Measurements from ENCODE around the gene ABRACL. TPM values are rescaled to one million over a fixed set of nuclear protein-coding genes. Genes with fewer than 3 reads are reported as not detected.
A peak's percentile ranks its signal among the peaks of the same experiment; 100 is the strongest.
"Not testable (repeated sequence)": the region's sequence is repeated elsewhere in the genome, so short reads cannot be mapped to it uniquely, and the experiment has no call there.

The ABRACL gene
- total RNA-seq, 2 experiments from 2014 or later: 192 to 196 TPM

GRCh38 chr6:139028215-139028657, 309 bp upstream of the ABRACL start:
- no peak for DNase-seq
- Mint-ChIP-seq H3K9me3 (no peaks in the 10 kb centered on the region), H3K4me3 (no peak overlapping the region), H3K36me3 (peaks cover 10% of the 10 kb centered on the region), H3K27me3 (peaks cover 2% of the 10 kb centered on the region), H3K4me1 (peaks cover 11% of the 10 kb centered on the region), H3K27ac (peak overlapping the region; percentile 98)

- Mint-ChIP-seq H3K27ac (no peak overlapping the region), H3K36me3 (peaks cover 21% of the 10 kb centered on the region), H3K27me3 (peaks cover 2% of the 10 kb centered on the region), H3K4me1 (peaks cover 20% of the 10 kb centered on the region), H3K9me3 (no peaks in the 10 kb centered on the region), H3K4me3 (no peak overlapping the region)
- peak; percentile 24 for DNase-seq
Measured at GRCh38 chr6:139029470-139030227, 1.1 kb downstream of the ABRACL start.

- peaks cover 2% of the 10 kb centered on the region for H3K27me3 Mint-ChIP-seq
- DNase-seq: peak; percentile 13
Measured at GRCh38 chr6:139030228-139030963, 1.9 kb downstream of the ABRACL start.

GRCh38 chr6:139037490-139037889, 8.9 kb downstream of the ABRACL start:
- H3K9me3 Mint-ChIP-seq: no peaks in the 10 kb centered on the region
- DNase-seq: no peak
- peaks cover 42% of the 10 kb centered on the region for H3K4me1 Mint-ChIP-seq
- no peak overlapping the region for H3K4me3 Mint-ChIP-seq
- no peaks in the 10 kb centered on the region for H3K27me3 Mint-ChIP-seq
- H3K27ac Mint-ChIP-seq: peak overlapping the region; percentile 25
- peaks cover 74% of the 10 kb centered on the region for H3K36me3 Mint-ChIP-seq

More at GRCh38 chr6:139030228-139030963, 1.9 kb downstream of the ABRACL start:
- H3K4me1 Mint-ChIP-seq: peaks cover 21% of the 10 kb centered on the region
- no peak overlapping the region for H3K27ac Mint-ChIP-seq
- H3K36me3 Mint-ChIP-seq: peaks cover 29% of the 10 kb centered on the region
- no peak overlapping the region for H3K4me3 Mint-ChIP-seq
- H3K9me3 Mint-ChIP-seq: no peaks in the 10 kb centered on the region

DNA sequence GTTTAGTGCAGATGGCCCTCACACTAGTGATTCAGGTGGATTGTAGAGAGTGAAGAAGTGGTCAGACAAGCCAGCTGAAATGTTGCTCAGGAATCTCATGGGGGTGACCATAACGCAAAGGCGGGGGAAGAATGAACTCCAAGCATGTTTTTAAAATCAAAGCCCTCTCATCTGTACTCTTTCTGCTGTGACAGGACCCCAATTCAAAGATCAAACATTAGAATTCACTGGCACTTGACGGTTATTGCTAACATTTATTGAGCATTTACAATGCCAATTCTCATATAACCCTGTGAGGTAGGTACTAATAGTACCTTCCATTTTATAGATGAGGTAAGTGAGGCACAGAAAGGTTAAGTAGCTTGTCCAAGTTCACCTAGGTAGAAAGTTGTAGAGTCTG, 15.7 kb downstream of the ABRACL start:
- Mint-ChIP-seq H3K36me3 (peaks cover 54% of the 10 kb centered on the region), H3K27me3 (no peaks in the 10 kb centered on the region), H3K27ac (no peak overlapping the region), H3K4me1 (peaks cover 13% of the 10 kb centered on the region), H3K4me3 (no peak overlapping the region), H3K9me3 (no peaks in the 10 kb centered on the region)
- DNase-seq: no peak

DNA sequence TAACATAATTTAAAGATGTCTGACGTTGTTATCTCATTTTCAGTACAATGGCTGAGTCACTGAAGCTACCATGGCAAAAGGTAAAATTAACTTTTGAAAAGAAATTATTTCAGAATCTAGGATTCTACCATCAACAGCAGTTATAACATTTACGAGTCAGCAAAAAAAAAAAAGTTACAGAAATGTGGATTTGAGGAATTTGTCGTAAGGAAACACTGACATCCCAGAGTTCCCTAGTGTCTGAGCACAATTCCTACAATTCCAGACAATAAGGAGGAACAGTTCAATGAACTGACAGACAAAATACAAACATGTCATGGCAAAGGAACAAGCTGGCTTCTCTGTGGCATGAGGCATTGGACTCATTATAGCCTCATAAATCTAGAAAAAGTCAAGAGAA, 19.1 kb downstream of the ABRACL start:
- no peak for DNase-seq
- H3K4me3 Mint-ChIP-seq: no peak overlapping the region
- peaks cover 4% of the 10 kb centered on the region for H3K4me1 Mint-ChIP-seq
- no peak overlapping the region for H3K27ac Mint-ChIP-seq
- H3K36me3 Mint-ChIP-seq: peaks cover 32% of the 10 kb centered on the region
- no peaks in the 10 kb centered on the region for H3K27me3 Mint-ChIP-seq
- no peaks in the 10 kb centered on the region for H3K9me3 Mint-ChIP-seq

- not testable (repeated sequence) for H3K4me1 Mint-ChIP-seq, H3K27me3 Mint-ChIP-seq, H3K27ac Mint-ChIP-seq, DNase-seq, H3K9me3 Mint-ChIP-seq, H3K4me3 Mint-ChIP-seq
- H3K36me3 Mint-ChIP-seq: peaks cover 22% of the 10 kb centered on the region
Measured at GRCh38 chr6:139048912-139049311, 20.4 kb downstream of the ABRACL start.

GRCh38 chr6:139050131-139050769, 21.7 kb downstream of the ABRACL start:
- not testable (repeated sequence) for H3K27ac Mint-ChIP-seq, H3K9me3 Mint-ChIP-seq, H3K36me3 Mint-ChIP-seq, H3K4me3 Mint-ChIP-seq, DNase-seq, H3K4me1 Mint-ChIP-seq, H3K27me3 Mint-ChIP-seq

DNA sequence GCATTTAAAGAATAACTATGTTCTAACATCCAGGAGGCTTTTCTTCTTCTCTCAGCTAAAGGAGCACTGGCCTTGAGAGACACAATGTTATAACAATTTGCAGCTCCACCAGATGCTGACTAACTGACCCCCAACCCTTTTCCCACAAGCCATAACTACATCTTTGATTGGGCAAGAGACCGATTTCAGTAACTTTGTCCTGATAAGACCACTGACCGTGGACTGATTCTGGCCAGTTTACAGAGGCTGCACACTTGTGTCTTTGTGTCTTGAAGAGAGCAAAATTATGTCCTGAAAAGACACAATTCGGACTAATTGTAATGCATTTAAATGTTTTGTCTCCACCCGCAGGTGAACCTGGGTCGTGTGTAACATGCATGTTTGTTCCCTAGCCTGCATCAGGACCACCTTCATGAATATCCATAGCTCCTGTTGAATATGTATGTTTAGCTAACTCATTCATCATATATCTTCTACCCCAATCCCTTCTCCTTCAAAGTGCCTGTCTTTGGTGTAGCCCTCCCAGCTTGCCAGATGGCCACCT, 22.3 kb downstream of the ABRACL start:
- Mint-ChIP-seq H3K4me3 (no peak overlapping the region), H3K36me3 (peaks cover 7% of the 10 kb centered on the region), H3K27me3 (no peaks in the 10 kb centered on the region), H3K9me3 (no peaks in the 10 kb centered on the region), H3K4me1 (peaks cover 4% of the 10 kb centered on the region), H3K27ac (no peak overlapping the region)
- DNase-seq: no peak

DNA sequence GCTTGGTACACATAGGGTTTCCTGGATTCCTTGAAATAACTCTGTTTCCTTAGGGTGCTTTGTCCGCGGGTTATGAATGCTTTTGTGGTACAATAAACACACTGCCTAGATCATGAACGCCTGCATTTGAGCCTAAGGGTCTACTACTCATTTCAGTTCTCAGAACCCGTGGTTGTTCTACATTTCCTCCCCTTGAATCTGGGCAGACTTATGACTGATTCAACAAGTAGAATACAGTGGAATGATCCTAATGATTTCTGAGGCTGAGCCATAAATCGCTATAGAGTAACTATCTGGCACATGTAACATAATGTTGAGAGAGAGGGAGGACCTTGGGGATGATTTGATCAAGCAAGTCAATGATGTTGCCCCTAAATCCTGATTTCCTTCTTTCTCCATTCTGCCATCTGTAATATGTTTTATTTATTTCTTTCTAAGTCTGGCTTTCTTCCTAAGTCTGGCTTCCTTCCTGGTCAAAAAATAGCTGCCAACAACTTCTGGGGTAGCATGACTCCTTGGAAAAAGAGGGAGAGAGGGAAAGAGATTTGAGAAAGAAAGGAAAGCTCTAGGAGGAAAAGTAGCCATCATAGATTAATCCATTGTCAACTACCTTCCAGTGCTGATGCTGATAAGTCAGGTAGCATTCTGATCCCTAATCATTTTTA, 23.0 kb downstream of the ABRACL start:
- peaks cover 4% of the 10 kb centered on the region for H3K4me1 Mint-ChIP-seq
- no peaks in the 10 kb centered on the region for H3K9me3 Mint-ChIP-seq
- DNase-seq: no peak
- no peak overlapping the region for H3K27ac Mint-ChIP-seq
- H3K36me3 Mint-ChIP-seq: peaks cover 5% of the 10 kb centered on the region
- no peak overlapping the region for H3K4me3 Mint-ChIP-seq
- no peaks in the 10 kb centered on the region for H3K27me3 Mint-ChIP-seq

DNA sequence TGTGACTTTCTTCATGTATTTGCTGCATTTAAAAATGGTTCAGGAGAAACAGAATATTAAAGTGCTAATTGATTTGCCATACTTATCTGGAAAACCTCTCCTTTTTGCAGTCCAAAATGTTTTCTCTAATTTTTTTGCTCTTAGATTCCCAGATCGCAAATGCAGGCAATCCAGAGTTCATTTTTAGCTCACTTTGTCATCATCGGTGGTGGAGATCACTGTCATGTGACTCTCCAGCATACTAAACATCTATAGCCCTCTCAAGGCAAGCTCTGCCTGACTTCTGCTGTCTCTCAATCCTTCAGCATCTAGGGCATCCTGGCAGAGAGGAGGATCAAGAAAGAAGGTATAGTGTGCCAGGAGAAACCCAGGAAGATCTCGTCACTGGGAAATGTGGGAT, 24.8 kb downstream of the ABRACL start:
- Mint-ChIP-seq H3K27me3 (no peaks in the 10 kb centered on the region), H3K4me3 (no peak overlapping the region), H3K27ac (no peak overlapping the region), H3K4me1 (peaks cover 4% of the 10 kb centered on the region), H3K9me3 (no peaks in the 10 kb centered on the region), H3K36me3 (peaks cover 5% of the 10 kb centered on the region)
- DNase-seq: no peak

GRCh38 chr6:139054001-139054400, 25.5 kb downstream of the ABRACL start:
- Mint-ChIP-seq H3K36me3 (peaks cover 5% of the 10 kb centered on the region), H3K27me3 (no peaks in the 10 kb centered on the region)

GRCh38 chr6:139055709-139056108, 27.2 kb downstream of the ABRACL start:
- H3K27ac Mint-ChIP-seq: no peak overlapping the region
- H3K27me3 Mint-ChIP-seq: no peaks in the 10 kb centered on the region
- DNase-seq: no peak
- no peaks in the 10 kb centered on the region for H3K9me3 Mint-ChIP-seq
- H3K36me3 Mint-ChIP-seq: no peaks in the 10 kb centered on the region
- no peak overlapping the region for H3K4me3 Mint-ChIP-seq
- H3K4me1 Mint-ChIP-seq: peaks cover 9% of the 10 kb centered on the region

More at GRCh38 chr6:139054001-139054400, 25.5 kb downstream of the ABRACL start:
- DNase-seq: no peak
- Mint-ChIP-seq H3K4me3 (no peak overlapping the region), H3K4me1 (peaks cover 4% of the 10 kb centered on the region), H3K9me3 (no peaks in the 10 kb centered on the region), H3K27ac (no peak overlapping the region)

- H3K4me1 Mint-ChIP-seq: peaks cover 11% of the 10 kb centered on the region
- no peak for DNase-seq
- no peaks in the 10 kb centered on the region for H3K9me3 Mint-ChIP-seq
- H3K27ac Mint-ChIP-seq: no peak overlapping the region
- H3K36me3 Mint-ChIP-seq: no peaks in the 10 kb centered on the region
- no peak overlapping the region for H3K4me3 Mint-ChIP-seq
- H3K27me3 Mint-ChIP-seq: no peaks in the 10 kb centered on the region
Measured at GRCh38 chr6:139058029-139058428, 29.5 kb downstream of the ABRACL start.

DNA sequence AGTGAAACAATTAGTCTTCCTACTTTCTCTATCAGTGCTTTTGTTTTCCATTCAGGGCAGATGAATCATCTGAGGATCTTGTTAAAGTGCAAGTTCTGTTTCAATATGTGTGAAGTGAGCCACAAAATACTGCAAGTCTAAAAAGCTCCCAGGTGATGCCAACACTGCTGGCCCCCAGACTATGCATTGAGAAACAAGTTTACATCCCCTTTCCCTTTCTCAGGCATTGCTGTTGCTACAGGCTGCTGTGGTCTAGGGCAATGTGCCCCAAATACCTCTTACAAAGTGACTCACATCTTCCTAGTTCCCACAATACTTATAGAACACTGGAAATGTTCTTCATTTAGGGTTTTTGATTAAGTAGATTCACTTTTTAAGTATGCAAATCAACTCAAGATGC, 31.8 kb downstream of the ABRACL start:
- peak; percentile 23 for DNase-seq
- Mint-ChIP-seq H3K9me3 (no peaks in the 10 kb centered on the region), H3K4me1 (peaks cover 11% of the 10 kb centered on the region), H3K4me3 (no peak overlapping the region), H3K36me3 (no peaks in the 10 kb centered on the region), H3K27ac (no peak overlapping the region), H3K27me3 (no peaks in the 10 kb centered on the region)
